GM23338 (cell line): ENCODE measurements around the gene POLA2. TPM values are rescaled to one million over a fixed set of nuclear protein-coding genes. Genes with fewer than 3 reads are reported as not detected.

Source experiments
- ATAC-seq: fragments of 200-7000 bp; cut with Tn5 transposase; 3 replicates; pipeline ENCODE4 v1.9.1; 2020
- DNase-seq: peaks from one replicate; pipeline ENCODE4 v3.0.0-alpha.2; 2015; ENCODE audit warnings: low spot score
- H2AFZ ChIP-seq: fragments of 200-600 bp; sonication (generic); 2 replicates; pipeline ENCODE4 v1.8.0; 2016; ENCODE audit warnings: antibody characterized with exemption, mild to moderate bottlenecking, moderate library complexity
- H3F3A ChIP-seq: fragments of 200-600 bp; sonication (generic); replicated peaks from 2 replicates; pipeline ENCODE4 v1.8.0; 2017; ENCODE audit warnings: antibody characterized with exemption, mixed run types, low read depth
- H3K27ac ChIP-seq: fragments of 200-600 bp; sonication (generic); 2 replicates; pipeline ENCODE4 v1.6.1; 2016; ENCODE audit warnings: low read depth
- H3K27me3 ChIP-seq: fragments of 200-600 bp; sonication (generic); 2 replicates; pipeline ENCODE4 v1.8.0; 2016; ENCODE audit warnings: mild to moderate bottlenecking, mixed run types, moderate library complexity; ENCODE audit not compliant: insufficient read depth
- H3K36me3 ChIP-seq: fragments of 200-600 bp; sonication (generic); 2 replicates; pipeline ENCODE4 v1.8.0; 2016; ENCODE audit warnings: mild to moderate bottlenecking; ENCODE audit not compliant: insufficient read depth
- H3K4me1 ChIP-seq: fragments of 200-600 bp; sonication (generic); 2 replicates; pipeline ENCODE4 v1.8.0; 2016; ENCODE audit warnings: mild to moderate bottlenecking, moderate library complexity; ENCODE audit not compliant: insufficient read depth
- H3K4me2 ChIP-seq: fragments of 200-600 bp; sonication (generic); 2 replicates; pipeline ENCODE4 v1.7.1; 2017; ENCODE audit warnings: mixed run types
- H3K4me3 ChIP-seq: fragments of 200-600 bp; sonication (generic); 2 replicates; pipeline ENCODE4 v1.6.1; 2016; ENCODE audit warnings: mixed run types
- H3K79me2 ChIP-seq: fragments of 200-600 bp; sonication (generic); replicated peaks from 2 replicates; pipeline ENCODE4 v1.8.0; 2017; ENCODE audit warnings: mild to moderate bottlenecking; ENCODE audit not compliant: insufficient read depth
- H3K9me2 ChIP-seq: fragments of 200-600 bp; sonication (generic); 2 replicates; pipeline ENCODE4 v1.8.0; 2017; ENCODE audit not compliant: insufficient read depth
- H4K20me1 ChIP-seq: fragments of 200-600 bp; sonication (generic); replicated peaks from 2 replicates; pipeline ENCODE4 v1.8.0; 2017; ENCODE audit warnings: mild to moderate bottlenecking; ENCODE audit not compliant: insufficient read depth
- H3K27ac Mint-ChIP-seq: 2 replicates; pipeline ENCODE4 v1.8.0; 2020; ENCODE audit warnings: inconsistent platforms, mild to moderate bottlenecking, moderate library complexity, mixed read lengths
- H3K27me3 Mint-ChIP-seq: 3 replicates; pipeline ENCODE4 v1.8.0; 2022; ENCODE audit warnings: low read depth, mild to moderate bottlenecking, moderate library complexity, mixed read lengths, inconsistent platforms; ENCODE audit not compliant: insufficient read depth, poor library complexity
- H3K36me3 Mint-ChIP-seq: 3 replicates; pipeline ENCODE4 v1.8.0; 2021; ENCODE audit warnings: low read depth, mild to moderate bottlenecking, inconsistent platforms, moderate library complexity, mixed read lengths
- H3K4me1 Mint-ChIP-seq: 3 replicates; pipeline ENCODE4 v1.8.0; 2020; ENCODE audit warnings: mild to moderate bottlenecking, inconsistent platforms, mixed read lengths
- H3K4me3 Mint-ChIP-seq: 3 replicates; pipeline ENCODE4 v1.8.0; 2021; ENCODE audit warnings: moderate library complexity, mild to moderate bottlenecking, inconsistent platforms, mixed read lengths
- H3K9me3 Mint-ChIP-seq: 3 replicates; pipeline ENCODE4 v1.8.0; 2020; ENCODE audit warnings: moderate library complexity, mild to moderate bottlenecking, inconsistent platforms, mixed read lengths
- EZH2 ChIP-seq: fragments of 200-600 bp; sonication (generic); IDR thresholded peaks from one replicate; pipeline ENCODE4 v1.8.0; 2017; ENCODE audit warnings: antibody characterized with exemption, mild to moderate bottlenecking, low read depth; ENCODE audit not compliant: unreplicated experiment
- EZH2phosphoT487 ChIP-seq: fragments of 200-600 bp; sonication (generic); IDR thresholded peaks from one replicate; pipeline ENCODE4 v1.8.1; 2018; ENCODE audit warnings: antibody characterized with exemption; ENCODE audit not compliant: unreplicated experiment
- JUNB ChIP-seq: IDR thresholded peaks from one replicate; pipeline ENCODE4 v1.6.1; 2016; ENCODE audit warnings: antibody characterized with exemption; ENCODE audit not compliant: unreplicated experiment
- STAT1 ChIP-seq: IDR thresholded peaks from one replicate; pipeline ENCODE4 v1.6.1; 2016; ENCODE audit warnings: antibody characterized with exemption; ENCODE audit not compliant: unreplicated experiment
- ZNF114 ChIP-seq: fragments of 250-450 bp; sonication (Bioruptor Pico); IDR thresholded peaks from 2 replicates; pipeline ENCODE4 v1.5.0; 2020; ENCODE audit warnings: mild to moderate bottlenecking, moderate library complexity
- ZNF331 ChIP-seq: fragments of 250-450 bp; sonication (Bioruptor Pico); IDR thresholded peaks from 2 replicates; pipeline ENCODE4 v1.5.0; 2020; ENCODE audit warnings: low read depth, mild to moderate bottlenecking, moderate library complexity
- polyA plus RNA-seq: library from polyadenylated mRNA; unstranded; fragments of >200 nt; fragmentation: Nextera tagmentation; extraction: Ambion mirVana; gene quantifications from 2 replicates; pipeline ENCODE4 v1.2.1, GENCODE V29; 2016
- total RNA-seq: library from RNA; depleted of rRNA; stranded (reverse); fragments of >200 nt; shearing (Covaris generic); gene quantifications from 2 replicates; pipeline ENCODE4 v1.2.3, GENCODE V29; 2014
- TF ChIP-seq, protein P1 (sequence below): fragments of 250-450 bp; sonication (Bioruptor Pico); IDR thresholded peaks from 2 replicates; pipeline ENCODE4 v1.5.0; 2020; ENCODE audit warnings: mild to moderate bottlenecking, moderate library complexity

POLA2 gene
- total and polyA plus RNA-seq, 2 experiments from 2014 or later: 22.5 to 30.4 TPM

DNA sequence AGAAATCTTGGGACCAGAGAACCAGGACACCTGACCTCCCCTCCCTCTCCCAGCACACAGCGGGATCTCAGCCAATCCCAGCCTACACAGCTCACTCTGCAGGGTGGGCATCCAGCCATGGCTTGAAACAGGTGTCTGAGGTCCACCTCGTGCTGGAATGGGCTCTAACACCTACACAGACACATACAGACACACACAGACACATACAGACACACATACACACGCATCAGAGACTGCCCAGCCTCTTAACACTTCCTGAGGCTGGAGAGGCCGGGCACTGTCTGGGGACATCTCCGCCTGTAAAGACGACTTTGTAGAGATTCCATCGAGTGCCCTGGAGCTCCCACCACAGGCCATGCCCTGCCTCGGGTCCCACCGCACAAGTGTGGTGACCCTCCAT is 43.3 kb upstream of the POLA2 start (continued):
- no peak for TF ChIP-seq ZNF331
- no peak for TF ChIP-seq EZH2phosphoT487
- TF ChIP-seq, protein P1, sequence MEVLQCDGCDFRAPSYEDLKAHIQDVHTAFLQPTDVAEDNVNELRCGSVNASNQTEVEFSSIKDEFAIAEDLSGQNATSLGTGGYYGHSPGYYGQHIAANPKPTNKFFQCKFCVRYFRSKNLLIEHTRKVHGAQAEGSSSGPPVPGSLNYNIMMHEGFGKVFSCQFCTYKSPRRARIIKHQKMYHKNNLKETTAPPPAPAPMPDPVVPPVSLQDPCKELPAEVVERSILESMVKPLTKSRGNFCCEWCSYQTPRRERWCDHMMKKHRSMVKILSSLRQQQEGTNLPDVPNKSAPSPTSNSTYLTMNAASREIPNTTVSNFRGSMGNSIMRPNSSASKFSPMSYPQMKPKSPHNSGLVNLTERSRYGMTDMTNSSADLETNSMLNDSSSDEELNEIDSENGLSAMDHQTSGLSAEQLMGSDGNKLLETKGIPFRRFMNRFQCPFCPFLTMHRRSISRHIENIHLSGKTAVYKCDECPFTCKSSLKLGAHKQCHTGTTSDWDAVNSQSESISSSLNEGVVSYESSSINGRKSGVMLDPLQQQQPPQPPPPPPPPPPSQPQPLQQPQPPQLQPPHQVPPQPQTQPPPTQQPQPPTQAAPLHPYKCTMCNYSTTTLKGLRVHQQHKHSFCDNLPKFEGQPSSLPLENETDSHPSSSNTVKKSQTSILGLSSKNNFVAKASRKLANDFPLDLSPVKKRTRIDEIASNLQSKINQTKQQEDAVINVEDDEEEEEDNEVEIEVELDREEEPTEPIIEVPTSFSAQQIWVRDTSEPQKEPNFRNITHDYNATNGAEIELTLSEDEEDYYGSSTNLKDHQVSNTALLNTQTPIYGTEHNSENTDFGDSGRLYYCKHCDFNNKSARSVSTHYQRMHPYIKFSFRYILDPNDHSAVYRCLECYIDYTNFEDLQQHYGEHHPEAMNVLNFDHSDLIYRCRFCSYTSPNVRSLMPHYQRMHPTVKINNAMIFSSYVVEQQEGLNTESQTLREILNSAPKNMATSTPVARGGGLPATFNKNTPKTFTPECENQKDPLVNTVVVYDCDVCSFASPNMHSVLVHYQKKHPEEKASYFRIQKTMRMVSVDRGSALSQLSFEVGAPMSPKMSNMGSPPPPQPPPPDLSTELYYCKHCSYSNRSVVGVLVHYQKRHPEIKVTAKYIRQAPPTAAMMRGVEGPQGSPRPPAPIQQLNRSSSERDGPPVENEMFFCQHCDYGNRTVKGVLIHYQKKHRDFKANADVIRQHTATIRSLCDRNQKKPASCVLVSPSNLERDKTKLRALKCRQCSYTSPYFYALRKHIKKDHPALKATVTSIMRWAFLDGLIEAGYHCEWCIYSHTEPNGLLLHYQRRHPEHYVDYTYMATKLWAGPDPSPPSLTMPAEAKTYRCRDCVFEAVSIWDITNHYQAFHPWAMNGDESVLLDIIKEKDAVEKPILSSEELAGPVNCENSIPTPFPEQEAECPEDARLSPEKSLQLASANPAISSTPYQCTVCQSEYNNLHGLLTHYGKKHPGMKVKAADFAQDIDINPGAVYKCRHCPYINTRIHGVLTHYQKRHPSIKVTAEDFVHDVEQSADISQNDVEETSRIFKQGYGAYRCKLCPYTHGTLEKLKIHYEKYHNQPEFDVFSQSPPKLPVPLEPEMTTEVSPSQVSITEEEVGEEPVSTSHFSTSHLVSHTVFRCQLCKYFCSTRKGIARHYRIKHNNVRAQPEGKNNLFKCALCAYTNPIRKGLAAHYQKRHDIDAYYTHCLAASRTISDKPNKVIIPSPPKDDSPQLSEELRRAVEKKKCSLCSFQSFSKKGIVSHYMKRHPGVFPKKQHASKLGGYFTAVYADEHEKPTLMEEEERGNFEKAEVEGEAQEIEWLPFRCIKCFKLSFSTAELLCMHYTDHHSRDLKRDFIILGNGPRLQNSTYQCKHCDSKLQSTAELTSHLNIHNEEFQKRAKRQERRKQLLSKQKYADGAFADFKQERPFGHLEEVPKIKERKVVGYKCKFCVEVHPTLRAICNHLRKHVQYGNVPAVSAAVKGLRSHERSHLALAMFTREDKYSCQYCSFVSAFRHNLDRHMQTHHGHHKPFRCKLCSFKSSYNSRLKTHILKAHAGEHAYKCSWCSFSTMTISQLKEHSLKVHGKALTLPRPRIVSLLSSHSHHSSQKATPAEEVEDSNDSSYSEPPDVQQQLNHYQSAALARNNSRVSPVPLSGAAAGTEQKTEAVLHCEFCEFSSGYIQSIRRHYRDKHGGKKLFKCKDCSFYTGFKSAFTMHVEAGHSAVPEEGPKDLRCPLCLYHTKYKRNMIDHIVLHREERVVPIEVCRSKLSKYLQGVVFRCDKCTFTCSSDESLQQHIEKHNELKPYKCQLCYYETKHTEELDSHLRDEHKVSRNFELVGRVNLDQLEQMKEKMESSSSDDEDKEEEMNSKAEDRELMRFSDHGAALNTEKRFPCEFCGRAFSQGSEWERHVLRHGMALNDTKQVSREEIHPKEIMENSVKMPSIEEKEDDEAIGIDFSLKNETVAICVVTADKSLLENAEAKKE: no peak
- TF ChIP-seq JUNB: no peak

DNA sequence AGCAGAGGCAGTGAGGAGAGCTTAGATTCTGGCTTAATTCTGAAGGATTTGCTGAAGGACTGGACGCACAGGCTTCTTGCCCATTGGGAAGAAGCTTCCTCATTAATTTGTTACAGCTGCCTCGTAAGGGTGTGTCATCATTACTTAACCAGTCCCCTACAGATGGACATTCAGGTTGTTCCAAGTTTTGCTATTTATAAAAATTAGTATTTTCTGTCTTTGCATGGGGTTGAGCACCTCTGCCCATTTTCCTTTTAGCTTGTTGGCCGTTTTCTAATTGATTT is 41.9 kb upstream of the POLA2 start:
- Histone ChIP-seq H3K79me2 (no peaks in the 10 kb centered on the region), H3K27me3 (no peaks in the 10 kb centered on the region), H3K36me3 (no peaks in the 10 kb centered on the region), H3K4me1 (peaks cover 10% of the 10 kb centered on the region), H4K20me1 (no peaks in the 10 kb centered on the region), H3K4me2 (no peak overlapping the region), H3K27ac (no peak overlapping the region), H3K4me3 (no peak overlapping the region), H3K9me2 (no peaks in the 10 kb centered on the region), H2AFZ (no peak overlapping the region), H3F3A (peaks cover 6% of the 10 kb centered on the region)
- H3K36me3 Mint-ChIP-seq: peaks cover 23% of the 10 kb centered on the region
- peaks cover 9% of the 10 kb centered on the region for H3K27me3 Mint-ChIP-seq
- H3K4me3 Mint-ChIP-seq: no peak overlapping the region
- no peaks in the 10 kb centered on the region for H3K9me3 Mint-ChIP-seq
- DNase-seq: no peak
- no peak for ATAC-seq
- peaks cover 30% of the 10 kb centered on the region for H3K4me1 Mint-ChIP-seq
- H3K27ac Mint-ChIP-seq: no peak overlapping the region
- TF ChIP-seq STAT1 (no peak), ZNF114 (CRISPR knock-in tag) (no peak), JUNB (no peak), EZH2 (no peak)
- TF ChIP-seq, protein P1: no peak
